ENCODE measurements around the gene BPTF.
"Not testable (repeated sequence)": the region's sequence is repeated elsewhere in the genome, so short reads cannot be mapped to it uniquely, and the experiment has no call there.

Gene BPTF

DNA sequence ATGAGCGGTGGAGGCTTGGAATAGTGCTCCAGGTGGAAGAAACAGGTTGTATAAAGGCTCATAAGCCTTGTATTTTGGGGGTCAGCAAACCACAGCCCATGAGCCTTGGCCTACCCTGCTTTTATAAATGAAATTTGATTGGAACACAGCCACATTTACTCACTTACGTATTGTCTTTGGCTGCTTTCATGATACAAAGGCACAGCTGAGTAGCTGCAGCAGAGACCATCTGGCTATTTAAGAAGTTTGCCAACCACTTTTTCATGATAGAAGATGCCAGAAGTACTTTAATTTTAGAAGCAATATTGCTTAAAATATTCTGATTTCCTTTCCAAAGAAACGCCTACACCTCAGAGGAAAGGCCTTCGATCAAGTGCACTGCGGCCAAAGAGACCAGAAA, 97.2 kb downstream of the BPTF start:
- DNase-seq (ENCODE audit: low read depth): no peak
- no peak overlapping the region for H3K4me3 ChIP-seq (ENCODE audit: low read length)
- TF ChIP-seq, protein P1, sequence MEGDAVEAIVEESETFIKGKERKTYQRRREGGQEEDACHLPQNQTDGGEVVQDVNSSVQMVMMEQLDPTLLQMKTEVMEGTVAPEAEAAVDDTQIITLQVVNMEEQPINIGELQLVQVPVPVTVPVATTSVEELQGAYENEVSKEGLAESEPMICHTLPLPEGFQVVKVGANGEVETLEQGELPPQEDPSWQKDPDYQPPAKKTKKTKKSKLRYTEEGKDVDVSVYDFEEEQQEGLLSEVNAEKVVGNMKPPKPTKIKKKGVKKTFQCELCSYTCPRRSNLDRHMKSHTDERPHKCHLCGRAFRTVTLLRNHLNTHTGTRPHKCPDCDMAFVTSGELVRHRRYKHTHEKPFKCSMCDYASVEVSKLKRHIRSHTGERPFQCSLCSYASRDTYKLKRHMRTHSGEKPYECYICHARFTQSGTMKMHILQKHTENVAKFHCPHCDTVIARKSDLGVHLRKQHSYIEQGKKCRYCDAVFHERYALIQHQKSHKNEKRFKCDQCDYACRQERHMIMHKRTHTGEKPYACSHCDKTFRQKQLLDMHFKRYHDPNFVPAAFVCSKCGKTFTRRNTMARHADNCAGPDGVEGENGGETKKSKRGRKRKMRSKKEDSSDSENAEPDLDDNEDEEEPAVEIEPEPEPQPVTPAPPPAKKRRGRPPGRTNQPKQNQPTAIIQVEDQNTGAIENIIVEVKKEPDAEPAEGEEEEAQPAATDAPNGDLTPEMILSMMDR (IDR thresholded peaks at IDR 0.05; ENCODE audit: insufficient read depth, low read depth, low read length, missing control alignments): no peak

DNA sequence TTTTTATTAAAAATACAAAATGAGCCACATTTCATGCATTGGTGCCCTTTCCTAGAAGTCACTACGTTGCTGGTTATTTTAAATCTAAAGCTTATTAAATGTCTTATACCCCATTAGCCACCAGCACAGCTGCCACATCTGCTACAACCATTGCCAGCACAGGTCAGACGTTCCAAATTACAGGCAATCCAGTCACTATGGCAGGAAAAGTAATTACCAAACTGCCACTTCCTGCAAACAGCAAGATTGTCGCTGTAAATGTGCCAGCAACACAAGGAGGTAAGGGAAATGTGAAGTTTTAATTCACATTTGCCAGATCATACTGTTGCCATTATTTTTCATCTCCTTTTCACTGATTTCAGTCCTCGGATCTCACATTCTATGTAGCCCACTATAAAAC, 103.5 kb downstream of the BPTF start:
- H3K4me3 ChIP-seq (ENCODE audit: low read length): not testable (repeated sequence)

GRCh38 chr17:67931227-67931626, 105.9 kb downstream of the BPTF start:
- no peak for DNase-seq (ENCODE audit: low read depth)
- TF ChIP-seq, protein P1 (IDR thresholded peaks at IDR 0.05; ENCODE audit: insufficient read depth, low read depth, low read length, missing control alignments): no peak
- H3K4me3 ChIP-seq (ENCODE audit: low read length): no peak overlapping the region

More for the DNA sequence above, 103.5 kb downstream of the BPTF start:
- DNase-seq (ENCODE audit: low read depth): not testable (repeated sequence)

DNA sequence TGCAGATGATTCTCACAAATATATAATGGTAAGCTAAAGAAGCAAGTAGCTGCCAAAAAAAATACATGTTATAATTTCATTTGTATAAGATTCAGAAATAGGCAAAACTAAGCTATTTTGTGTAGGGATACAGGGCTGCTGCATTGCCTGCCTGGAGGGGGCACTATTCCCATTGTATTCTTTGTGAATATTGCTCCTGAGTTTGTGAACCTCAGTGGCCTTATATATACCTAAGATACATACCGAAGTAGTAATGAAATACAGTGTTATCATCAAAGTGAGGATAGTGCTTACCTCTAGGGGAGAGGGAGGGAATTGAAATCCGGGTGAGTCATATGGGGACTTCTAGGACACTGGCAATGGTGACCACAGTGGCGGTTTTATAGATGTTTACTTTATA, 117.5 kb downstream of the BPTF start:
- no peak overlapping the region for H3K4me3 ChIP-seq (ENCODE audit: low read length)
- TF ChIP-seq, protein P1 (IDR thresholded peaks at IDR 0.05; ENCODE audit: insufficient read depth, low read depth, low read length, missing control alignments): peak; percentile 46
- DNase-seq (ENCODE audit: low read depth): peak; percentile 4

DNA sequence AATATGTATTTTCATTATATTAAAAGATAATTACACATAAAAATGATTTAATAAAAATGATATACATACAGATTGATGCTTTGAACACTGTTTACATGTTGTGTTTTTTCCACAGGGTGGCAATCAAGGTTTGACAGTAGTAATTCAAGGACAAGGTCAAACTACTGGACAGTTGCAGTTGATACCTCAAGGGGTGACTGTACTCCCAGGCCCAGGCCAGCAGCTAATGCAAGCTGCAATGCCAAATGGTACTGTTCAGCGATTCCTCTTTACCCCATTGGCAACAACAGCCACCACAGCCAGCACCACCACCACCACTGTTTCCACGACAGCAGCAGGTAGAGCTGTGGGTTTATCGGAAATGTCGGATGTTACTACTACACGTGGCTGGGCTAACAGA, 118.7 kb downstream of the BPTF start:
- H3K4me3 ChIP-seq (ENCODE audit: low read length): no peak overlapping the region
- TF ChIP-seq, protein P1 (IDR thresholded peaks at IDR 0.05; ENCODE audit: insufficient read depth, low read depth, low read length, missing control alignments): no peak
- no peak for DNase-seq (ENCODE audit: low read depth)

DNA sequence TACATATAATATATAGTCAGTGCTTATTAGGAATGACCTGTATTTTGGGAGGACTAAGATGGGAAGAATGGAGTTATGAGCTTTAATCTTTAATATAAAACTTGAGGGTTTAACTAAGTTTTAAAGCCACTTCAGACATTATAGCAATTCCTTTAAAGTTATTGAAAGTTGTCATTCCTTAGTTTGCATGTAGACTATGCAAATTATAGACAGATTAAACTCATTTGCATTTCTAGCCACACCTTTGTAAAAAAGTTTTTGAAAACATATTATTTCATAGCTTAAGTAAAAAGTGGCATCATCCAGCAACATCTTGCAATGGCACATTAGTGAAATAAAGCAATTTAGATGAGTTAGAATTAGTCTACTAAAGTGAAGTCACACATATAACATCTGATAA, 121.2 kb downstream of the BPTF start:
- no peak for DNase-seq (ENCODE audit: low read depth)
- H3K4me3 ChIP-seq (ENCODE audit: low read length): no peak overlapping the region
- TF ChIP-seq, protein P1 (IDR thresholded peaks at IDR 0.05; ENCODE audit: insufficient read depth, low read depth, low read length, missing control alignments): no peak

- no peak for DNase-seq (ENCODE audit: low read depth)
- TF ChIP-seq, protein P1 (IDR thresholded peaks at IDR 0.05; ENCODE audit: insufficient read depth, low read depth, low read length, missing control alignments): no peak
- no peak overlapping the region for H3K4me3 ChIP-seq (ENCODE audit: low read length)
Observed at GRCh38 chr17:67947325-67947813, 122.1 kb downstream of the BPTF start.

Data from epithelial cell of esophagus (primary cell).